IPS-18a (cell line): ENCODE data around the gene CAMK2G.

Source experiments
- H3K27ac ChIP-seq: one replicate; pipeline ENCODE4 v1.5.1; 2013; ENCODE audit warnings: low read length
- H3K27me3 ChIP-seq: one replicate; pipeline ENCODE4 v1.6.1; 2013; ENCODE audit warnings: mild to moderate bottlenecking, low read length; ENCODE audit not compliant: control insufficient read depth, insufficient read depth
- H3K36me3 ChIP-seq: one replicate; pipeline ENCODE4 v1.6.1; 2013; ENCODE audit warnings: low read depth, low read length; ENCODE audit not compliant: control insufficient read depth
- H3K4me1 ChIP-seq: one replicate; pipeline ENCODE4 v1.6.1; 2013; ENCODE audit warnings: low read depth, low read length; ENCODE audit not compliant: control insufficient read depth
- H3K4me3 ChIP-seq: one replicate; pipeline ENCODE4 v1.5.1; 2013; ENCODE audit warnings: low read length
- H3K9ac ChIP-seq: one replicate; pipeline ENCODE4 v1.6.1; 2013; ENCODE audit warnings: mild to moderate bottlenecking, low read length, moderate library complexity
- H3K9me3 ChIP-seq: one replicate; pipeline ENCODE4 v1.6.1; 2013; ENCODE audit warnings: low read depth, low read length; ENCODE audit not compliant: control insufficient read depth

The CAMK2G gene

GRCh38 chr10:73889014-73889413 is 14.7 kb upstream of the CAMK2G start:
- no peaks in the 10 kb centered on the region for H3K27me3 ChIP-seq
- no peak overlapping the region for H3K4me3 ChIP-seq
- no peak overlapping the region for H3K27ac ChIP-seq
- H3K9me3 ChIP-seq: no peaks in the 10 kb centered on the region
- H3K9ac ChIP-seq: no peak overlapping the region
- peaks cover 5% of the 10 kb centered on the region for H3K4me1 ChIP-seq
- no peaks in the 10 kb centered on the region for H3K36me3 ChIP-seq

GRCh38 chr10:73888514-73888913 is 14.2 kb upstream of the CAMK2G start:
- H3K4me1 ChIP-seq: peaks cover 5% of the 10 kb centered on the region
- no peaks in the 10 kb centered on the region for H3K36me3 ChIP-seq
- H3K27me3 ChIP-seq: no peaks in the 10 kb centered on the region
- H3K9me3 ChIP-seq: no peaks in the 10 kb centered on the region
- H3K4me3 ChIP-seq: no peak overlapping the region
- no peak overlapping the region for H3K27ac ChIP-seq
- H3K9ac ChIP-seq: no peak overlapping the region

GRCh38 chr10:73887294-73888039 is 13.1 kb upstream of the CAMK2G start:
- H3K27ac ChIP-seq: no peak overlapping the region
- H3K4me1 ChIP-seq: peaks cover 5% of the 10 kb centered on the region

GRCh38 chr10:73886661-73887293 is 12.4 kb upstream of the CAMK2G start:
- Histone ChIP-seq H3K4me1 (peaks cover 5% of the 10 kb centered on the region), H3K27ac (no peak overlapping the region), H3K36me3 (no peaks in the 10 kb centered on the region), H3K27me3 (no peaks in the 10 kb centered on the region), H3K9ac (no peak overlapping the region), H3K4me3 (no peak overlapping the region), H3K9me3 (no peaks in the 10 kb centered on the region)

More at GRCh38 chr10:73887294-73888039, 13.1 kb upstream of the CAMK2G start:
- Histone ChIP-seq H3K36me3 (no peaks in the 10 kb centered on the region), H3K9ac (no peak overlapping the region), H3K4me3 (no peak overlapping the region), H3K9me3 (no peaks in the 10 kb centered on the region), H3K27me3 (no peaks in the 10 kb centered on the region)

- Histone ChIP-seq H3K9me3 (no peaks in the 10 kb centered on the region), H3K27ac (no peak overlapping the region), H3K4me1 (peaks cover 5% of the 10 kb centered on the region), H3K36me3 (no peaks in the 10 kb centered on the region), H3K9ac (no peak overlapping the region), H3K27me3 (no peaks in the 10 kb centered on the region), H3K4me3 (no peak overlapping the region)
Observed at GRCh38 chr10:73886085-73886529, 11.8 kb upstream of the CAMK2G start.

- no peak overlapping the region for H3K27ac ChIP-seq
- no peaks in the 10 kb centered on the region for H3K36me3 ChIP-seq
- no peaks in the 10 kb centered on the region for H3K27me3 ChIP-seq
- H3K4me3 ChIP-seq: no peak overlapping the region
- H3K4me1 ChIP-seq: peaks cover 8% of the 10 kb centered on the region
- no peaks in the 10 kb centered on the region for H3K9me3 ChIP-seq
- H3K9ac ChIP-seq: no peak overlapping the region
Observed at GRCh38 chr10:73884017-73884416, 9.7 kb upstream of the CAMK2G start.

- peaks cover 5% of the 10 kb centered on the region for H3K4me1 ChIP-seq
- no peak overlapping the region for H3K27ac ChIP-seq
- H3K36me3 ChIP-seq: no peaks in the 10 kb centered on the region
- no peak overlapping the region for H3K4me3 ChIP-seq
- no peaks in the 10 kb centered on the region for H3K27me3 ChIP-seq
- H3K9ac ChIP-seq: no peak overlapping the region
- H3K9me3 ChIP-seq: no peaks in the 10 kb centered on the region
Observed at GRCh38 chr10:73881221-73881919, 7.0 kb upstream of the CAMK2G start.

GRCh38 chr10:73879296-73880173 is 5.2 kb upstream of the CAMK2G start:
- H3K9me3 ChIP-seq: no peaks in the 10 kb centered on the region
- H3K4me3 ChIP-seq: no peak overlapping the region
- H3K9ac ChIP-seq: no peak overlapping the region
- no peak overlapping the region for H3K27ac ChIP-seq
- peaks cover 10% of the 10 kb centered on the region for H3K27me3 ChIP-seq
- no peaks in the 10 kb centered on the region for H3K36me3 ChIP-seq
- peaks cover 8% of the 10 kb centered on the region for H3K4me1 ChIP-seq

GRCh38 chr10:73878365-73878764 is 4.0 kb upstream of the CAMK2G start:
- H3K27ac ChIP-seq: no peak overlapping the region
- no peak overlapping the region for H3K9ac ChIP-seq
- peaks cover 8% of the 10 kb centered on the region for H3K4me1 ChIP-seq
- no peaks in the 10 kb centered on the region for H3K9me3 ChIP-seq
- H3K36me3 ChIP-seq: no peaks in the 10 kb centered on the region
- no peak overlapping the region for H3K4me3 ChIP-seq
- H3K27me3 ChIP-seq: peaks cover 10% of the 10 kb centered on the region

- Histone ChIP-seq H3K9ac (no peak overlapping the region), H3K4me3 (no peak overlapping the region), H3K4me1 (peaks cover 8% of the 10 kb centered on the region), H3K9me3 (no peaks in the 10 kb centered on the region), H3K36me3 (no peaks in the 10 kb centered on the region), H3K27me3 (peaks cover 10% of the 10 kb centered on the region), H3K27ac (no peak overlapping the region)
Observed at GRCh38 chr10:73877533-73878160, 3.3 kb upstream of the CAMK2G start.
